ENCODE measurements around the gene TERF2IP. TPM values are rescaled to one million over a fixed set of nuclear protein-coding genes. Genes with fewer than 3 reads are reported as not detected.
A peak's percentile ranks its signal among the peaks of the same experiment; 100 is the strongest.

TERF2IP gene, protein sequence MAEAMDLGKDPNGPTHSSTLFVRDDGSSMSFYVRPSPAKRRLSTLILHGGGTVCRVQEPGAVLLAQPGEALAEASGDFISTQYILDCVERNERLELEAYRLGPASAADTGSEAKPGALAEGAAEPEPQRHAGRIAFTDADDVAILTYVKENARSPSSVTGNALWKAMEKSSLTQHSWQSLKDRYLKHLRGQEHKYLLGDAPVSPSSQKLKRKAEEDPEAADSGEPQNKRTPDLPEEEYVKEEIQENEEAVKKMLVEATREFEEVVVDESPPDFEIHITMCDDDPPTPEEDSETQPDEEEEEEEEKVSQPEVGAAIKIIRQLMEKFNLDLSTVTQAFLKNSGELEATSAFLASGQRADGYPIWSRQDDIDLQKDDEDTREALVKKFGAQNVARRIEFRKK
- 10 to 100 TPM; 78.6 to 79.0 TPM for total RNA-seq

DNA sequence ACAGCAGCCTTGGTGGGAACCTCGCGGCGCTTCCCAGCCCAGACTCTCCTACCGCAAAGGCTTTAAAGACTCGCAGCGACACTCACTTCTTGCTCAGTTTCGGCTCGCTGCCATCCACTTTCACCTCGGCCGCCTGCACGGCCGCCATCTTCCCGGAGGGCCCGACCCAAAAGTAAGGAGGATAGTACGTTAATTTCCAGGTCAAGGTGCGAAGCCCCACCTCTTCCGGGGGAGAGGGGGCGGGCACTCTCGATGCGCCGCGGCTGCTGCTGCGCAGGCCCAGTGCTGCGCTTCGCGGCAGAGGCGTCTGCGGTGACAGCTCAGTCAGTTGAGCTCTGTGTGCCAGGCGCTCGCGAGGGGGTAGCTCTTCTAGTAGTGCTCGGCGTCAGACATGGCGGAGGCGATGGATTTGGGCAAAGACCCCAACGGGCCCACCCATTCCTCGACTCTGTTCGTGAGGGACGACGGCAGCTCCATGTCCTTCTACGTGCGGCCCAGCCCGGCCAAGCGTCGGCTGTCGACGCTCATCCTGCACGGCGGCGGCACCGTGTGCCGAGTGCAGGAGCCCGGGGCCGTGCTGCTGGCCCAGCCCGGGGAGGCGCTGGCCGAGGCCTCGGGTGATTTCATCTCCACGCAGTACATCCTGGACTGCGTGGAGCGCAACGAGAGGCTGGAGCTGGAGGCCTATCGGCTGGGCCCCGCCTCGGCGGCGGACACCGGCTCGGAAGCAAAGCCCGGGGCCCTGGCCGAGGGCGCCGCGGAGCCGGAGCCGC is at the start of gene TERF2IP, which contains the start of gene KARS1:
Gene TERF2IP (plus strand): TSS at position 282 of the 773 bp plus-strand sequence. CDS start 110 bp downstream, at position 392.
Gene KARS1 (minus strand): TSS at position 174 of the 773 bp plus-strand sequence. CDS start 26 bp downstream, at position 148.
- Mint-ChIP-seq H3K9me3 (no peaks in the 10 kb centered on the region), H3K27me3 (ENCODE audit: low read depth) (no peaks in the 10 kb centered on the region), H3K4me3 (peak within 1 kb of the TSS; percentile 96), H3K27ac (peak within 1 kb of the TSS; percentile 98), H3K4me1 (ENCODE audit: low read depth) (peaks cover 62% of the 10 kb centered on the region), H3K36me3 (ENCODE audit: low read depth) (peaks cover 39% of the 10 kb centered on the region)
- intact Hi-C loops (cut with micrococcal nuclease): loop anchor here (1.0 to 5.0 kb wide), 10 partner anchors 24 to 1565 kb away; partner anchors contain the start of genes ADAT1, CFDP1, GABARAPL2 and TMEM170A
- peak; percentile 96 for DNase-seq
- CTCF ChIA-PET: interaction anchor here (1.0 to 2.5 kb wide), 6 partner anchors 25 to 182 kb away, joined by 3 to 10 read pairs (median 5); partner anchors contain the start of gene ADAT1

DNA sequence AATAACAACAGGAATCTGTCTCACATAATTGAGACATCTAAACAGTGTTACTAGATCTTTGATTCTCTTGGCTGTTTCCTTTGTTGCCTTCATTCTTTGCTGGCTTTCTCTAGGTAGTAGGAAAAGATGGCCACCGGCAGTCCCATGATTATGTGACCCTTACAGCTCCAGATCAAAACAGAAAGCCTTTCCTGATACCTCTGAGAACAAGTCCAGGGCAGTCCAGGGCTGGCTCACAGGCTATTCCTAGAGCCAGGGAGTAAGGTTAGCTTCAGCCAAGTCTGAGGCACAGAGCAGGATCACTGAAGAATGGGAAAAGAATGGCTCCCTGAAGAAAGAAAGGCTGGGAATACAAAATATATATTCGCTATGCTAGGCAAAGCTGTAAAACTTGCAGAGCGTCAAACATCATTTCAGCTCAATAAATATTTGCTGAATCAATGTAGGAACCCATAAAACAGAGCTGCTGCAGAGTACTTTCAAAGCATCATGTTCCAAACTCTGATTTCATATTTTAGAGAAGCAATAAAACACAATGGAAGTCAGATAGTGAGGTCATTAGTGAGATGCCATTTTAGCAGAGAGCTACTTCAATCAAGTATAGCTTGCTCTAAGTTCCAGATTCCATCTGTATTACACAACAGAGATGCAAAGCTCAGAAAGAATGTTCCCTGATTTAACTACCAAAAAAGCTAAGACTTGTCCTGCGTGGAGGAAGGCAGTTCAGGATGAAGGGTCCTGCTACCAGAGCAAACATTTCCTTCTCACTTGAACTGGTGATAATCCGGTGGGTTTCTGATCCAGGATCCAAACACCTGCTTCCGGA is 47.9 kb upstream of the TERF2IP start:
- no peaks in the 10 kb centered on the region for H3K27me3 Mint-ChIP-seq (ENCODE audit: low read depth)
- CTCF ChIA-PET: no interaction called here
- H3K36me3 Mint-ChIP-seq (ENCODE audit: low read depth): peaks cover 54% of the 10 kb centered on the region
- peaks cover 8% of the 10 kb centered on the region for H3K9me3 Mint-ChIP-seq
- H3K27ac Mint-ChIP-seq: no peak overlapping the region
- intact Hi-C loops (cut with micrococcal nuclease): no loop called here
- peaks cover 5% of the 10 kb centered on the region for H3K4me1 Mint-ChIP-seq (ENCODE audit: low read depth)
- DNase-seq: no peak
- no peak overlapping the region for H3K4me3 Mint-ChIP-seq

DNA sequence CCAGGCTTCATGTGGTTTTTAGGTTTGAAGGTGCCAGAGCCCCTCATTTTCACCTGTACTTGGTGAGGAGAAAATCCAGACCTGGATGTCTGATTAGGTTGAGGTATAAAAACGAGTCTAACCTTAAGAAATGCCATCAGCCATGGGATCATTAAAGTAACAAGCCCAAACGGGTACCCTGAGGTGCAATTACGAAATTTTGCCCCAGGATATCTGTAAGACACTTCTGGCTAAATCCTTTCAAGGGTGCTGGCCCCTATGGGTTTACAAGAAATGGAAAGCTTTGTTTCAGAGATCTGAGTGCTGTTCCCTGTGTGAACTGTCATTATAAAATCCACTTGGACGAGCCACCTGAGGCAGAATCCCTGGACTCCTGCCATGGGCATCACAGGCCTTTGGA is 44.3 kb upstream of the TERF2IP start:
- peaks cover 8% of the 10 kb centered on the region for H3K9me3 Mint-ChIP-seq
- H3K27me3 Mint-ChIP-seq (ENCODE audit: low read depth): no peaks in the 10 kb centered on the region
- no peak overlapping the region for H3K4me3 Mint-ChIP-seq
- H3K36me3 Mint-ChIP-seq (ENCODE audit: low read depth): peaks cover 47% of the 10 kb centered on the region
- H3K4me1 Mint-ChIP-seq (ENCODE audit: low read depth): peaks cover 2% of the 10 kb centered on the region
- no peak overlapping the region for H3K27ac Mint-ChIP-seq
- DNase-seq: no peak
- intact Hi-C loops (cut with micrococcal nuclease): no loop called here
- CTCF ChIA-PET: no interaction called here

DNA sequence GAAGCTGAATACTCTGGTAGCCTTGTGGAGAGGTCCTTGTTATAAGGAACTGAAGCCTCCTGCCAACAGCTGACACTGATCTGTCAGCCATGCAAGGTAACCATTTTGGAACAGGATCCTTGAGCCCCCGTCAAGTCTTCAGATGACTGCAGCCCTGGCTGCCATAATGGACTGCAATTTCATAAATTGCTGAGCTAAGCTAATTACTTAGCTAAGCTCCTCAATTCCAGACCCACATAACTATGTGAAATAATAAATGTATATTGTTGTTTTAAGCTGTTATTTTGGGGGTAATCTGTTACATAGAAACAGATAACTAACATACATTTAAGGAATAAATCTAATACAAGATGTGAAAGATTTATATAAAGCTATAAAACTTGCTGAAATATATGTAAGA is 41.1 kb upstream of the TERF2IP start:
- CTCF ChIA-PET: interaction anchor here (0.5 to 1.0 kb wide), 3 partner anchors 12 to 31 kb away, joined by 3 to 5 read pairs (median 3); no protein-coding TSS in a partner anchor
- intact Hi-C loops (cut with micrococcal nuclease): no loop called here
- Mint-ChIP-seq H3K4me1 (ENCODE audit: low read depth) (peaks cover 5% of the 10 kb centered on the region), H3K27ac (no peak overlapping the region), H3K27me3 (ENCODE audit: low read depth) (no peaks in the 10 kb centered on the region), H3K4me3 (no peak overlapping the region), H3K36me3 (ENCODE audit: low read depth) (peaks cover 35% of the 10 kb centered on the region), H3K9me3 (peaks cover 8% of the 10 kb centered on the region)
- DNase-seq: no peak

DNA sequence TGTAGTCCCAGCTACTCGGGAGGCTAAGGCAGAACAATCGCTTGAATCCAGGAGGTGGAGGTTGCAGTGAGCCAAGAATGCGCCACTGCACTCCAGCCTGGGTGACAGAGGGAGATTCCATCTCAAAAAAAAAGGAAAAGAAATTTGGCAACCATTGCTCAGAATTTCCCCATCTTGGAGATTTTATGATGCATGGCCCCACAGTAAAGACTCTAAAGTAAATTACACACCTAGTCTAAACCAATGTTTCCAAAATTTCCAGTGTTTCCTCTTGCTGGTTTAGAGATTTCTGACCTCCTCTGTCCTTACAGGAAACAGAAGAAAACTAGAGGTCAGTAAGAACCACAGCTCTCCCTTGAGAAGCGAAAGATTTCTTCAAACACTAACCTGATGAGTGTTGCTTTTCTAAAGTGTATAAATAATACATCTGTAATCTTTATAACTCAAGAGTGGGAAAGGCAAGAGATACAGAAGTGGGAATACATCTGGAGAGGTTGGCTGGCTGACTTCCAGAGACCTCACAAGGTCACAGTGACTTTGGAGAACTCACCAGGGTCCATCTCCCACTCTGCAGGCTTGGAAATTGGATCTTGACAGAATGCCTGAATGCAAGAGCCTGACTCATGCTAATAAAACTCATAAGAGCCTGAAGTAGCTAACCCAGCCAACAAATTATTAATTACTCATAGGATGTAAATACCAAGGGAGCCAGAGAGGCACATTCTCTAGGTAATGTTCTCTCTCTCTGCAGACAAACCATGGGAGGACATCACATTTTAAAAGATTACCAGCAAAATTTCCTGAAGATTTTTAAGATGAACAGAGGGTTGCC is 33.3 kb upstream of the TERF2IP start:
- Mint-ChIP-seq H3K27ac (no peak overlapping the region), H3K4me3 (no peak overlapping the region), H3K27me3 (ENCODE audit: low read depth) (no peaks in the 10 kb centered on the region), H3K36me3 (ENCODE audit: low read depth) (peaks cover 50% of the 10 kb centered on the region), H3K4me1 (ENCODE audit: low read depth) (peaks cover 21% of the 10 kb centered on the region), H3K9me3 (no peaks in the 10 kb centered on the region)
- CTCF ChIA-PET: no interaction called here
- no peak for DNase-seq
- intact Hi-C loops (cut with micrococcal nuclease): no loop called here

DNA sequence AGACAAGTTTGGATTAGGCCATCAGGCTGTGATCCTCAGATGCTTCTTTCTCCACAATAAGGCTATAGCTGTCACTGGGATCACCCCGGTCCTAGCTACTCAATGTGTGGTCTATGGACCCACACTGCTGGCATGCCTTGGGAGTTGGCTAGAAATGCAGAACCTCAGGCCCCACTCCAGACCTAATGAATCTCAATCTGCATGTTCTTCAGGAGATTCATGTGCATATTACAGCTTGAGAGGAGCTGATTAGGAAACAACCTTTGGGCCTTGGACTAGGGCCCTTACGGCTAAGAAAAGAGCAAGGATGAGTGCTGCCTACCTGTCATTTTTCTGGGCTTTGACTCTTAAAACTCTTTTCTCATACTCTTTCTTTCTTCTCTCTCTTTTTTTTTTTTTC is 32.0 kb upstream of the TERF2IP start:
- H3K27ac Mint-ChIP-seq: no peak overlapping the region
- H3K9me3 Mint-ChIP-seq: no peaks in the 10 kb centered on the region
- H3K4me3 Mint-ChIP-seq: no peak overlapping the region

DNA sequence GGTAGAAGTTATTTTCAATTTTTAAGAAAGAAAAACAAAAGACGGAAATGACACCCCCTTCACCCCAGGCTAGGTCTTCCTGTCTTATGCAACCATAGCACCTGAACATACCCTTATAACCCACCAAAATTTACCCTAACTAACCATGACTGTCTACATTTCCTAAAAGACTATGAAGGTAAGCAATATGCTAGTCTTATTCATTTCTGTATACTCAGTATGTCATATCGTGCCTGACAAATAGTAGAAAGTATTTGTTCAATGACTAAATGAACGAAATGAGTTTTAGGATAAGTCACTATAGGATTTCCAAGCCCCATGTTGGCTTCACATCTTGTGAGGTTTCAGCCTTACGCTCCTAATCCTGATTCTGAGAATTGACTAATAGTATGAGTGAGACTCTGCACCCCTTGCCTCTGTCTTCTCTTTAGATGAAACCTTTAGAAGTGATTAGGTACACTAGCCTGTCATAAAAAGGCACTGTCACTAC is 31.0 kb upstream of the TERF2IP start:
- H3K9me3 Mint-ChIP-seq: no peaks in the 10 kb centered on the region
- peaks cover 33% of the 10 kb centered on the region for H3K4me1 Mint-ChIP-seq (ENCODE audit: low read depth)
- peak overlapping the region; percentile 6 for H3K27ac Mint-ChIP-seq
- H3K27me3 Mint-ChIP-seq (ENCODE audit: low read depth): no peaks in the 10 kb centered on the region
- CTCF ChIA-PET: no interaction called here
- intact Hi-C loops (cut with micrococcal nuclease): loop anchor here (1.0 kb wide), 2 partner anchors 99 to 237 kb away; no protein-coding TSS in a partner anchor
- H3K36me3 Mint-ChIP-seq (ENCODE audit: low read depth): peaks cover 61% of the 10 kb centered on the region
- peak; percentile 24 for DNase-seq
- H3K4me3 Mint-ChIP-seq: no peak overlapping the region

More for the DNA sequence above, 32.0 kb upstream of the TERF2IP start:
- CTCF ChIA-PET: interaction anchor here (0.7 to 1.4 kb wide), 2 partner anchors 60 to 88 kb away, joined by 3 to 5 read pairs; partner anchors contain the start of gene TMEM231
- Mint-ChIP-seq H3K27me3 (ENCODE audit: low read depth) (no peaks in the 10 kb centered on the region), H3K4me1 (ENCODE audit: low read depth) (peaks cover 23% of the 10 kb centered on the region), H3K36me3 (ENCODE audit: low read depth) (peaks cover 55% of the 10 kb centered on the region)
- intact Hi-C loops (cut with micrococcal nuclease): loop anchor here (1.0 kb wide), 1 partner anchor 236 kb away; no protein-coding TSS in a partner anchor
- DNase-seq: no peak

DNA sequence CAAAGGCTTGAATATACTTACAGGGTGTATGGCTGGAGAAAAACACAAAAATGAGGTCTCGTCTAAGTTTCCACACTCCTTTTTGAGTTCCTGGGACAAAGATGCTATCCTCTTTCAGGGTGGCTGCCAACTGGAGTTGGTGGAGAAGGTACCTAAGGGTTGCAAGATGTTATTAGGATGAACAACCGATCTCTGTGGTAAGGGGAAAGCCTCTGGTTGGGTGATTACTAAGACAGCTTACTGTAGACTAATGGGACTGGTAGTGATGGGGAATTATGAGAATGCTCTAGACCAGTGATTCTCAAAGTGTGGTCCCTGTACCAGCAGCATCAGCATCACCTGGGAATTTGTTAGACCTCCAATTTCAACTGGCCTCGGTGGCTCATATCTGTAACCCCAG is 30.5 kb upstream of the TERF2IP start:
- intact Hi-C loops (cut with micrococcal nuclease): loop anchor here (1.0 kb wide), 1 partner anchor 100 kb away; no protein-coding TSS in a partner anchor
- Mint-ChIP-seq H3K36me3 (ENCODE audit: low read depth) (peaks cover 61% of the 10 kb centered on the region), H3K4me1 (ENCODE audit: low read depth) (peaks cover 38% of the 10 kb centered on the region), H3K9me3 (no peaks in the 10 kb centered on the region), H3K27ac (peak overlapping the region; percentile 6), H3K4me3 (no peak overlapping the region), H3K27me3 (ENCODE audit: low read depth) (no peaks in the 10 kb centered on the region)
- DNase-seq: no peak
- CTCF ChIA-PET: no interaction called here

DNA sequence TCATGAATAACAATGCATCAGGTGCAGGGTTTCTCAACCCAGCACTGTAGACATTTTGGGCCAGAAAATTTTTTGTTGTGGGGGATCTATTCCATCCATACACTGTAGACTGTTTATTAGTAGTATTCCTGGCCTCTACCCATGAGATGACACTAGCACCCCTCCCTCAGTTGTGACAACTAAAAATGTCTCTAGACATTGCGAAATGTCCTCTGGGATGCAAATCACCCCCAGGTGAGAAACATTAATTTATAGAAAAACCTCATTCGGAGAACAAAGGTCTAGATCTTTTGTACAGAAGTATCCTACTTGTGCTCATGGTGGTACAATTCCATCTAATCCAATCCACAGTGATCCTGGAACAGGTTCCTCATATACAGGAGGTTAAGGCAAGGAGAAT is 28.8 kb upstream of the TERF2IP start:
- peaks cover 40% of the 10 kb centered on the region for H3K4me1 Mint-ChIP-seq (ENCODE audit: low read depth)
- CTCF ChIA-PET: interaction anchor here (1.1 to 1.6 kb wide), 3 partner anchors 12 to 146 kb away, joined by 4 to 5 read pairs (median 4); no protein-coding TSS in a partner anchor
- H3K27ac Mint-ChIP-seq: no peak overlapping the region
- no peak for DNase-seq
- no peaks in the 10 kb centered on the region for H3K27me3 Mint-ChIP-seq (ENCODE audit: low read depth)
- intact Hi-C loops (cut with micrococcal nuclease): no loop called here
- H3K9me3 Mint-ChIP-seq: no peaks in the 10 kb centered on the region
- H3K4me3 Mint-ChIP-seq: no peak overlapping the region
- peaks cover 49% of the 10 kb centered on the region for H3K36me3 Mint-ChIP-seq (ENCODE audit: low read depth)

DNA sequence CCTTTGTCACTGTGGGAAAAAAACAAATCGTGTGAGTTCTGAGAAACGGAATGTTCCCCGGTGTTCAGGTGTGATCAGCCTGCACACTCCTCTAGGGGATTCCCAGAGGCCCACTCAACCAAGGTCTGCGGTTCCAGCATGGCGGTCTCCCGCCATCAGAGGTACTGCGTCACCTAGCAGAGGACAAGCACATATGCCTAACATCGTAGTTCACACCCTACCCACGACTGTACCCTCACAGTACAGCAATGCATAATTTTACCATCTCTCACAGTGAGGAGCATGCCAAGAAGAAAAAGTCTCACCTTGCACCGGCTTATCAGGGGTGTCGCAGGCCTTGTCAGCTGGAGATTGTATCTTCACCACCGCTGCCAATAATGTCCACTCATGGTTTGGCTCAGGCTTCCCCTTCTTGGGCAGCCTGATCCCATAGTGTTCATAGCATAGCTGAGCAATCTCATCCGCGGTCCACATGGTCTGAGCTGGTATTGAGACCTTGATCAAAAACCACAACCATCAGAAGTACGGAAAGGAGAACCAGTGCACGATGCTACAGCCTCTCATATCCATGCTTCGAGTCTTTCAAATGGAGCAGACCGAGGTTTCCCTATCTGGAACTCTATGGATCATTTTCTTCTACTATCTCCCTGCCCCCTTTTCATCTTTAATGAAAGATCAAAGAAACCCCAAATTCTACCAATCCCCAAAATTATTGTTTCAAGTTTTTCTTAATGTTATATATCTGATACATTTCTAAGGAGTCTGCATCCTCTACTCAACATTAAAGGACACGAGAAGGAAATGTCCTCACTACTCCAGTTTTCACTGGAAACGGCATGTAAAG is 27.0 kb upstream of the TERF2IP start:
- Mint-ChIP-seq H3K9me3 (no peaks in the 10 kb centered on the region), H3K27ac (no peak overlapping the region), H3K36me3 (ENCODE audit: low read depth) (peaks cover 39% of the 10 kb centered on the region), H3K27me3 (ENCODE audit: low read depth) (no peaks in the 10 kb centered on the region), H3K4me1 (ENCODE audit: low read depth) (peaks cover 42% of the 10 kb centered on the region), H3K4me3 (no peak overlapping the region)
- CTCF ChIA-PET: interaction anchor here (0.6 to 2.8 kb wide), 6 partner anchors 8 to 1009 kb away, joined by 3 to 12 read pairs (median 4); partner anchors contain the start of gene GABARAPL2
- DNase-seq: no peak
- intact Hi-C loops (cut with micrococcal nuclease): loop anchor here (1.0 to 10.0 kb wide), 2 partner anchors 421 to 916 kb away; partner anchors contain the start of gene MLKL

All from activated naive CD4-positive, alpha-beta T cell treated with anti-CD3 and anti-CD28 coated beads for 36 hours (primary cell).